Loucy (cell line): Measurements from ENCODE around the gene NDUFB10.

Experiments
- H2AFZ ChIP-seq: fragments of 200-600 bp; sonication (generic); 2 replicates; pipeline ENCODE4 v1.6.0; 2016; ENCODE audit warnings: antibody characterized with exemption, mild to moderate bottlenecking, low read length, moderate library complexity
- H3F3A ChIP-seq: fragments of 200-600 bp; 2 replicates; pipeline ENCODE4 v1.6.0; 2016; ENCODE audit warnings: antibody characterized with exemption, low read depth, mild to moderate bottlenecking
- H3K27me3 ChIP-seq: fragments of 200-600 bp; sonication (generic); 2 replicates; pipeline ENCODE4 v1.6.1; 2014; ENCODE audit warnings: low read length, mild to moderate bottlenecking; ENCODE audit not compliant: insufficient read depth, poor library complexity, severe bottlenecking
- H3K36me3 ChIP-seq: fragments of 200-600 bp; sonication (generic); 2 replicates; pipeline ENCODE4 v1.6.1; 2016; ENCODE audit warnings: low read length; ENCODE audit not compliant: insufficient read depth
- H3K4me1 ChIP-seq: fragments of 200-600 bp; sonication (generic); 2 replicates; pipeline ENCODE4 v1.5.1; 2014; ENCODE audit warnings: low read length, mild to moderate bottlenecking; ENCODE audit not compliant: insufficient read depth, poor library complexity, severe bottlenecking
- H3K4me2 ChIP-seq: fragments of 200-600 bp; sonication (generic); 2 replicates; pipeline ENCODE4 v1.6.0; 2014; ENCODE audit warnings: antibody characterized with exemption, low read length, low read depth, mild to moderate bottlenecking; ENCODE audit not compliant: poor library complexity, severe bottlenecking
- H3K4me3 ChIP-seq: fragments of 200-600 bp; sonication (generic); 2 replicates; pipeline ENCODE4 v1.5.1; 2014; ENCODE audit warnings: low read length, mild to moderate bottlenecking, mixed read lengths; ENCODE audit not compliant: poor library complexity, severe bottlenecking
- H3K79me2 ChIP-seq: fragments of 200-600 bp; sonication (generic); 2 replicates; pipeline ENCODE4 v1.6.1; 2014; ENCODE audit warnings: low read length; ENCODE audit not compliant: insufficient read depth
- H3K9ac ChIP-seq: fragments of 200-600 bp; sonication (generic); 2 replicates; pipeline ENCODE4 v1.6.0; 2014; ENCODE audit warnings: mild to moderate bottlenecking, low read depth, low read length, moderate library complexity; ENCODE audit not compliant: poor library complexity, severe bottlenecking
- H3K9me2 ChIP-seq: fragments of 200-600 bp; sonication (generic); replicated peaks from 2 replicates; pipeline ENCODE4 v1.6.1; 2016; ENCODE audit warnings: low read depth, low read length, mixed read lengths
- H3K9me3 ChIP-seq: fragments of 200-600 bp; sonication (generic); 2 replicates; pipeline ENCODE4 v1.6.1; 2014; ENCODE audit warnings: mild to moderate bottlenecking, antibody characterized with exemption, low read length, low read depth; ENCODE audit not compliant: insufficient read depth
- H4K20me1 ChIP-seq: fragments of 200-600 bp; sonication (generic); 2 replicates; pipeline ENCODE4 v1.6.0; 2014; ENCODE audit warnings: antibody characterized with exemption, low read length, mild to moderate bottlenecking; ENCODE audit not compliant: insufficient read depth, poor library complexity, severe bottlenecking
- CTCF ChIP-seq: fragments of 200-600 bp; sonication (generic); conservative IDR thresholded peaks from 2 replicates; pipeline ENCODE4 v1.5.1; 2014; ENCODE audit warnings: mild to moderate bottlenecking, antibody characterized with exemption, low read length
- EZH2phosphoT487 ChIP-seq: fragments of 200-600 bp; IDR thresholded peaks from 2 replicates; pipeline ENCODE4 v1.6.1; 2018; ENCODE audit warnings: antibody characterized with exemption, mild to moderate bottlenecking, moderate library complexity, borderline replicate concordance

Gene NDUFB10

DNA sequence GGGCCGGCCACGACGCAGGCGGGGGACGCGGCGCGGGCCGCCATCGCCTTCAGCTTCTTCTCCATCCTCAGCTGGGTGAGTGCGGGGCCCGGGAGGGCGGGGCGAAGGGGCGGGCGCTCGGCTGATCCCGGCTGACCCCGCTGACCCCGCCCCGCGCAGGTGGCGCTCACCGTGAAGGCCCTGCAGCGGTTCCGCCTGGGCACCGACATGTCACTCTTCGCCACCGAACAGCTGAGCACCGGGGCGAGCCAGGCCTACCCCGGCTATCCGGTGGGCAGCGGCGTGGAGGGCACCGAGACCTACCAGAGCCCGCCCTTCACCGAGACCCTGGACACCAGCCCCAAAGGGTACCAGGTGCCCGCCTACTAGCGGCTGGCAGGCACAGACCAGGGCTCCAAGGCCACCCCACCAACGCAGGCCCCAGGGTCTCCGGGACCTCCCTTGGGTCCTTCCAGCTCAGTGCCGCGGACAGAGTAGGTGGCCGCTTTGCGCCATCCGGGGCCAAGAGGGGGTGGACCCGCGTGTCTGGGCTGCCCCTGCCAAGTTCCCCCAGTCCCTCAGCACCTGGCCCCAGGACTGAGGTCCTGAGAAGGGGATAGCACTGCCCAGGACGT is 33.5 kb downstream of the NDUFB10 start:
- Histone ChIP-seq H3K9me3 (no peaks in the 10 kb centered on the region), H3K36me3 (peaks cover 3% of the 10 kb centered on the region; the same call in 1 of the 2 replicates), H3F3A (no peaks in the 10 kb centered on the region), H3K79me2 (no peaks in the 10 kb centered on the region), H3K27me3 (no peaks in the 10 kb centered on the region), H3K4me1 (no peaks in the 10 kb centered on the region), H4K20me1 (no peaks in the 10 kb centered on the region), H2AFZ (no peak overlapping the region), H3K9me2 (no peaks in the 10 kb centered on the region), H3K4me3 (no peak overlapping the region), H3K9ac (no peak overlapping the region), H3K4me2 (no peak overlapping the region)
- TF ChIP-seq EZH2phosphoT487 = no peak
- TF ChIP-seq CTCF = no peak

- Histone ChIP-seq H3K4me3 (no peak overlapping the region), H3F3A (no peaks in the 10 kb centered on the region), H3K4me2 (no peak overlapping the region), H3K9ac (no peak overlapping the region), H3K4me1 (no peaks in the 10 kb centered on the region), H3K79me2 (no peaks in the 10 kb centered on the region), H3K27me3 (no peaks in the 10 kb centered on the region), H3K9me3 (no peaks in the 10 kb centered on the region), H4K20me1 (no peaks in the 10 kb centered on the region), H3K9me2 (no peaks in the 10 kb centered on the region), H2AFZ (no peak overlapping the region), H3K36me3 (peaks cover 3% of the 10 kb centered on the region; the same call in 1 of the 2 replicates)
- no peak for TF ChIP-seq CTCF
- TF ChIP-seq EZH2phosphoT487 = no peak
Observed at GRCh38 chr16:1993731-1994131, 34.4 kb downstream of the NDUFB10 start.

DNA sequence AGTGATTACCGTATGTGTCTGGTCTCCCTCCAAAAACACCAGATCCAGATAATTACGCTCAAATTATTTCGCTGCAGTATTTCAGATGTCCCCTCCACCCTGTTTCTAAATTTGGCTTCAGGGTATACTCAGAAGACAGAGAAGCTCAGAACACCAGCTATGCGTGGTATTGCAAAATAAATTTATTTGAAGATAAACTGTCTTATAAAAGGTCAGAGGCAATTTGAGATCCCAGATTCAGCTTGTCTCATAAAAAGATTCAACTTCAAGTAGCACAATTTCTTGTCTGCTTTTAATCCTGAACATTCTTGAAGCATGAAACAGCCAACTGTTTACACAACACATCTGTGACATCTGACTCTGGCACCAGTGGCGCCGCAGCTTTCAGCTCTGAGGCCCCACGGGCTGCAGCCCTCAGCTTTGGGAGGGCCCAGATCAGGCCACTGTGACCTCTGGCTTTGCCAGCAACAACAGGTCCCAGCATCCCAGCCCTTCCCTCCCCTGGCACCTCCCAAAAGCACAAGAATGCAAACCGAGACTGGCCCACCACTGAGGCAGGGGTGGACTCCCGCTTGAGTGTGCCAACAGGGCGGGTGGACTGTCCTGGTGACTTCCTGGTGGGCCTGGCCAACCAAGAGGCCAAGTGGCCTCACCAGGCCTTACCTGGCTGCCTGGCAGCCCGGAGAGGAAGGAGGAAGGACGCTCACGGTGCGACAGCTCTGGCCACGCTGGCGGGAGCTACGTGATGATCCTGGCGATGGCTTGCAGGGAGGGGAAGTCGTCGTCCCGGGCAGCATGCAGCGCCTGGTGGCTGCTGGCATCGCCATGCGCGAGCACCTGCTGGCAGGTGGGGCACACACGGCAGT is 38.4 kb downstream of the NDUFB10 start:
- Histone ChIP-seq H3K9me3 (no peaks in the 10 kb centered on the region), H3K79me2 (no peaks in the 10 kb centered on the region), H3K4me2 (no peak overlapping the region), H3F3A (no peaks in the 10 kb centered on the region), H3K9ac (no peak overlapping the region), H3K4me3 (no peak overlapping the region), H2AFZ (no peak overlapping the region), H3K27me3 (no peaks in the 10 kb centered on the region), H4K20me1 (no peaks in the 10 kb centered on the region), H3K36me3 (peaks cover 24% of the 10 kb centered on the region; the same call in 1 of the 2 replicates), H3K9me2 (no peaks in the 10 kb centered on the region), H3K4me1 (no peaks in the 10 kb centered on the region)
- TF ChIP-seq CTCF (no peak), EZH2phosphoT487 (no peak)
